OCI-LY7 (cell line): ENCODE measurements around the gene ADH6.

Experiments used
- CTCF ChIP-seq: fragments of 200-600 bp; sonication (generic); conservative IDR thresholded peaks from 2 replicates; pipeline ENCODE4 v1.5.1; 2014; ENCODE audit warnings: mild to moderate bottlenecking, antibody characterized with exemption, low read length, moderate library complexity, mixed read lengths
- EZH2phosphoT487 ChIP-seq: fragments of 200-600 bp; sonication (generic); IDR thresholded peaks from 2 replicates; pipeline ENCODE4 v1.6.1; 2018; ENCODE audit warnings: low read depth, borderline replicate concordance, mild to moderate bottlenecking, mixed run types, antibody characterized with exemption, low read length, moderate library complexity, mixed read lengths

DNA sequence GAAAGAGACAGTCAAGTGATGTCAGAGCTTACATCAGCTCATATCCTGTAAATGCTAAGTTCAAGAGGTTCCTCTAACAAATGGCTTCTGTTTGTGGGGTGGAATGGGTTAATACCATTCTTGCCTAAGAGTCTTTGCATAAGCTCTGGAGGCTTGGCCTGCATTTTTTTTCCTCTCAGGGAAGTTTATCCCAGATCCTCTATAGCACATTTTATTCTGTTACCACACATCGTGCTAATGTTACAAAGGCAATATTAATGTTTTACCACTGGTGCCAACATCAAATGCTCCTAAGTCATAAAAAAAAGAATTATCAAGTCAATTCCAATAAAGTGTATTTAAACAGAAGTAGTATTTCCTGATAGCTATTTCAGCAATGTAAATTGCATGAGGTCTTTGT is 2.9 kb upstream of the ADH6 start:
- TF ChIP-seq CTCF (no peak), EZH2phosphoT487 (no peak)
